Activated CD4-positive, alpha-beta T cell treated with anti-CD3 and anti-CD28 coated beads, Interleukin-2, amount 10 ng/mL, durations not matched to agents 24 days and 14 days (primary cell): ENCODE data around the gene TMA16. TPM values are rescaled to one million over a fixed set of nuclear protein-coding genes. Genes with fewer than 3 reads are reported as not detected.
A peak's percentile ranks its signal among the peaks of the same experiment; 100 is the strongest.

Experiments used
- DNase-seq: peaks from one replicate; pipeline ENCODE4 v3.0.0; 2022
- H3K27ac Mint-ChIP-seq: one replicate; pipeline ENCODE4 v1.8.0; 2022; ENCODE audit warnings: mild to moderate bottlenecking, mixed read lengths
- H3K27me3 Mint-ChIP-seq: one replicate; pipeline ENCODE4 v1.8.0; 2022; ENCODE audit warnings: mixed read lengths
- H3K36me3 Mint-ChIP-seq: one replicate; pipeline ENCODE4 v1.8.0; 2022; ENCODE audit warnings: low read depth, mild to moderate bottlenecking, mixed read lengths
- H3K4me1 Mint-ChIP-seq: one replicate; pipeline ENCODE4 v1.8.0; 2021; ENCODE audit warnings: mixed read lengths
- H3K4me3 Mint-ChIP-seq: one replicate; pipeline ENCODE4 v1.8.0; 2022; ENCODE audit warnings: mild to moderate bottlenecking, moderate library complexity, mixed read lengths
- H3K9me3 Mint-ChIP-seq: one replicate; pipeline ENCODE4 v1.8.0; 2021; ENCODE audit warnings: mixed read lengths
- intact Hi-C: fragments of 100-400 bp; cut with micrococcal nuclease; formaldehyde crosslinking; loops from one replicate; pipeline ENCODE4 v1.15.1; 2023
- total RNA-seq: library from RNA; stranded (reverse); gene quantifications from 2 replicates; pipeline ENCODE4 v1.2.3, GENCODE V29; 2022

The TMA16 gene
- total RNA-seq, 1 donor from 2014 or later, result 83.9 TPM

DNA sequence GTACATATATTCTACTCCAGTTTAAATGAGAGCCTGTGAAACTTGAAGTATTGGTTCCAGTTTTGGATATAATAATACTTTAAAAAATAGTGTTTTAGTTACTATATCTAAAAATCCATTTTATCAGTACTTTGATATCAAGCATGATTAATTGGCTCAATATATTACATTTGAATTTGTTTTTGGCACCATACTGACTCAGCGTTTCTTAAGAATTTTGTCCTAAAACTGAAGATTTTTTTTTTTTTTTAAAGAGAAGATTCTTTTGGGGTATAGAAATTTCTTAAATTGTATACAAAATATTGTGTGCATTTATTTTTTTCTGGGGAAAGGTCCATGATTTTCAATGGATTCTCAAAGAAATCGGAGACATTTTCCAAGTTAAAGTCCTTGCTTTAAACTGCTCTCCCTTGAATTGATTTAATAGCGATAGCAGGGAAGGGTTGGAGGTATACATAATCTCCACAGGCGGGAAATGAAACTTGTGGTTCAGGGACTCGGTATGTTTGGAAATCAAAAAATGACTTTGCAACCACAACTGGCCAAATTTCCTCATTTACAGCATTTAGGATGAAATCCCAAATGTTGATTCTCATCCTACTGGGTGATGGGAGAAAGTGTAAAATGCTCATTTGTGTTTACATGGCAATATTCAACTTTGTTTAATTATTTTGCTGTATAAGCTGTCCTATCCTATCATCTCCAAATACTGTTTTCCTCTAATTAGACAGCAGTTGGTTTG lies 62.3 kb downstream of the TMA16 start:
- no peak overlapping the region for H3K27ac Mint-ChIP-seq

GRCh38 chr4:163558539-163559044 lies 64.1 kb downstream of the TMA16 start:
- Mint-ChIP-seq H3K27ac (no peak overlapping the region), H3K4me3 (peak overlapping the region; percentile 7), H3K36me3 (no peaks in the 10 kb centered on the region), H3K9me3 (no peaks in the 10 kb centered on the region), H3K4me1 (peaks cover 13% of the 10 kb centered on the region), H3K27me3 (peaks cover 2% of the 10 kb centered on the region)
- intact Hi-C loops, result loop anchor here (10.0 kb wide), 1 partner anchor 1536 kb away; no protein-coding TSS in a partner anchor
- DNase-seq, result no peak

More for the DNA sequence above, 62.3 kb downstream of the TMA16 start:
- DNase-seq, result no peak
- Mint-ChIP-seq H3K27me3 (peaks cover 2% of the 10 kb centered on the region), H3K36me3 (no peaks in the 10 kb centered on the region), H3K4me3 (no peak overlapping the region), H3K9me3 (no peaks in the 10 kb centered on the region), H3K4me1 (peaks cover 13% of the 10 kb centered on the region)
- intact Hi-C loops, result loop anchor here (10.0 kb wide), 1 partner anchor 1538 kb away; no protein-coding TSS in a partner anchor

DNA sequence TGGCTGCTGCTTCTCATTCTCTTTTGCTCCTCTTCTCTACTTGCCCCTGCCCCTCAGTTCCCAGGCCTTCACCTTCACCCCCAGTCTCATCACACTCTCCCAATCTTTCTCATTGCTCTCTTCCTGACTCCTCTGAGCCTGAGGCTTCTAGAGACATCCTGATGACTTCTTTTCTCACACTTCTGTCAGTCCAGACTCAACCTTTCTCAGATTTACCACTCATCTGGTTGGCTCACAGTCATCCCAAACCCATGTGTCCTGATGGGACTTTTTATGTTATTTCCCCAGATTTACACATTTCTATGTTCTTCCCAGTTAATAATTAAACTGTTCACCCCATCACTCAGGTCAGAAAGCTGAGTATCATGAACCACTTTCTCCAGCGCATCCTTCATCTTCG lies 68.0 kb downstream of the TMA16 start:
- H3K4me1 Mint-ChIP-seq, result peaks cover 13% of the 10 kb centered on the region
- intact Hi-C loops, result no loop called here
- H3K9me3 Mint-ChIP-seq, result no peaks in the 10 kb centered on the region
- no peak overlapping the region for H3K27ac Mint-ChIP-seq
- H3K4me3 Mint-ChIP-seq, result no peak overlapping the region
- H3K27me3 Mint-ChIP-seq, result peaks cover 2% of the 10 kb centered on the region
- no peaks in the 10 kb centered on the region for H3K36me3 Mint-ChIP-seq
- DNase-seq, result no peak

DNA sequence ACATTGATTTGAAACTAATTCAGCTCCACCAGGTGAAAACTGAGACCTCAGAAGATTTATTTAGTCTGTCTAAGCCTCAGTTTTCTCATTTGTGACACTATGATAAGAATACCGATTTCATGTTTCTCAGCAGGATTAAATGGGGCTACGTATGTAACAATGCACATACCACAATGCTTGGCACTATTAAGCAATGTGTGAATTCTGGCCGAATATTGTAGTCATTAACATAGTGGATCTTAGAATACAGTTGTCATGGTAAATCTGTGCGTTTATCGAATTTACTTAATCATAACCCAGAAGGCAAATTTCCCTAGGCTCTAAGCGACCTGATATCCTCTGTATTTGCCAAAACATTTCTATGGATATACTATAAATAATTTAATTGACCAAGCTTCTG lies 69.1 kb downstream of the TMA16 start:
- Mint-ChIP-seq H3K9me3 (no peaks in the 10 kb centered on the region), H3K27me3 (no peaks in the 10 kb centered on the region), H3K4me1 (peaks cover 5% of the 10 kb centered on the region), H3K27ac (no peak overlapping the region), H3K36me3 (no peaks in the 10 kb centered on the region), H3K4me3 (no peak overlapping the region)
- intact Hi-C loops, result no loop called here
- no peak for DNase-seq

DNA sequence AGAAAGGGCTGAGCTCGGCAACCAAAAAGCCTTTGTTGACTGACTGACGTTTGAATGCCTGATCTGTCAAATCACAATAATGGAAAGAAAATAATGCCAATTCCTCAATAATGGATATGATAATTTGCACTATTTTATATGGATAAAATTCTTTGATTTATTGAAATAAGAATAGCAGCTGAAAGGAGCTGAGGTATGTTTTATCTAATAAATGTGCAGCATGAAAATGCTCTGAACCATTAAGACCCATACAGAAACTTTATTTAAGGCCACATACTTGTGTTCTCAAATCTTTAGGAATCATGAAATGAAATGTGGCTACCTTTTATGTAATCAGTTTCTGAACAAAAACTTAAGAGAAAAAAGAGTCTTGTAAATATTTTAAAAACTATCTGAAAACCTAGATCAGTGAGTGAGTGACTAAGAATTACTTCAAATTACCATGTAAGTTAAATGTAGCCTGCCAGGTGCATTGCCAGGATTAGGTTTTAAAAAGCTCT lies 69.8 kb downstream of the TMA16 start:
- intact Hi-C loops, result no loop called here
- Mint-ChIP-seq H3K36me3 (no peaks in the 10 kb centered on the region), H3K4me1 (peaks cover under 1% of the 10 kb centered on the region), H3K4me3 (no peak overlapping the region), H3K27me3 (no peaks in the 10 kb centered on the region), H3K9me3 (no peaks in the 10 kb centered on the region), H3K27ac (no peak overlapping the region)
- DNase-seq, result no peak

- Mint-ChIP-seq H3K27ac (no peak overlapping the region), H3K4me1 (no peaks in the 10 kb centered on the region), H3K27me3 (no peaks in the 10 kb centered on the region), H3K4me3 (no peak overlapping the region), H3K9me3 (no peaks in the 10 kb centered on the region), H3K36me3 (no peaks in the 10 kb centered on the region)
- intact Hi-C loops, result no loop called here
- no peak for DNase-seq
Observed at GRCh38 chr4:163565226-163566135, 71.0 kb downstream of the TMA16 start.

- intact Hi-C loops, result no loop called here
- DNase-seq, result no peak
- Mint-ChIP-seq H3K27me3 (no peaks in the 10 kb centered on the region), H3K36me3 (no peaks in the 10 kb centered on the region), H3K9me3 (no peaks in the 10 kb centered on the region), H3K4me3 (no peak overlapping the region), H3K4me1 (no peaks in the 10 kb centered on the region), H3K27ac (no peak overlapping the region)
Observed at GRCh38 chr4:163566257-163566796, 71.8 kb downstream of the TMA16 start.

- H3K4me3 Mint-ChIP-seq, result no peak overlapping the region
- intact Hi-C loops, result no loop called here
- no peaks in the 10 kb centered on the region for H3K36me3 Mint-ChIP-seq
- DNase-seq, result no peak
- no peaks in the 10 kb centered on the region for H3K4me1 Mint-ChIP-seq
- H3K27ac Mint-ChIP-seq, result no peak overlapping the region
- H3K9me3 Mint-ChIP-seq, result no peaks in the 10 kb centered on the region
- H3K27me3 Mint-ChIP-seq, result no peaks in the 10 kb centered on the region
Observed at GRCh38 chr4:163568843-163569242, 74.4 kb downstream of the TMA16 start.

Other genes starting within 250 kb of the TMA16 start
- gene NPY1R, start 162.1 kb upstream of the TMA16 start, total RNA-seq, result not detected in 2 replicates
- gene NPY5R, start 150.8 kb upstream of the TMA16 start, total RNA-seq, result not detected in 2 replicates
- gene TKTL2, start 20.9 kb upstream of the TMA16 start, total RNA-seq, result not detected in 2 replicates